HepG2 (cell line): Measurements from ENCODE around the gene UBE2M. TPM values are rescaled to one million over a fixed set of nuclear protein-coding genes. Genes with fewer than 3 reads are reported as not detected.

Source experiments
- DMAP1 ChIP-seq: IDR thresholded peaks from 2 replicates; pipeline ENCODE4 v1.6.1; 2016
- DNMT3B ChIP-seq: conservative IDR thresholded peaks from 2 replicates; pipeline ENCODE4 v1.6.1; 2016; ENCODE audit warnings: missing biosample characterization, control low read depth
- ELF1 ChIP-seq: sonication (generic); formaldehyde crosslinking; IDR thresholded peaks from 2 replicates; pipeline ENCODE4 v1.4.0; 2020; ENCODE audit warnings: missing genetic modification reagents
- GABPB1 ChIP-seq: IDR thresholded peaks from 2 replicates; pipeline ENCODE4 v1.6.1; 2016; ENCODE audit warnings: mild to moderate bottlenecking, missing genetic modification reagents, moderate library complexity, missing compliant biosample characterization
- HNF1A ChIP-seq, 2 experiments: sonication (generic) in 1 of 2; formaldehyde crosslinking in 1 of 2; IDR thresholded peaks; 2 replicates each; pipeline versions ENCODE4 v1.4.0 to v1.6.1; 2016 to 2020; ENCODE audit warnings: borderline replicate concordance in 1 of 2, low read depth in 1 of 2, mild to moderate bottlenecking in 1 of 2, missing genetic modification reagents in 1 of 2
- IKZF5 ChIP-seq: IDR thresholded peaks from 2 replicates; pipeline ENCODE4 v1.6.1; 2018; ENCODE audit warnings: missing genetic modification reagents, mild to moderate bottlenecking, missing compliant biosample characterization
- JARID2 ChIP-seq: sonication (generic); formaldehyde crosslinking; IDR thresholded peaks from 2 replicates; pipeline ENCODE4 v1.8.1; 2023; ENCODE audit warnings: missing genetic modification reagents, inconsistent platforms; ENCODE audit not compliant: insufficient replicate concordance
- NFYC ChIP-seq: IDR thresholded peaks from 2 replicates; pipeline ENCODE4 v1.6.1; 2016; ENCODE audit warnings: missing genetic modification reagents, missing compliant biosample characterization
- RXRB ChIP-seq: IDR thresholded peaks from 2 replicates; pipeline ENCODE4 v1.6.1; 2016; ENCODE audit warnings: borderline replicate concordance, missing genetic modification reagents, missing compliant biosample characterization
- SAP130 ChIP-seq: IDR thresholded peaks from 2 replicates; pipeline ENCODE4 v1.6.1; 2016; ENCODE audit warnings: low read depth
- SP1 ChIP-seq, 2 experiments: fragments of 450-650 bp in 1 of 2; sonication (generic) in 1 of 2; formaldehyde crosslinking in 1 of 2; IDR thresholded peaks; 2 replicates each; pipeline versions ENCODE4 v1.4.0 to v1.6.1; 2016 to 2020; ENCODE audit warnings: missing genetic modification reagents in 1 of 2
- TCF7L2 ChIP-seq: IDR thresholded peaks from 2 replicates; pipeline ENCODE4 v1.6.1; 2011; ENCODE audit warnings: mild to moderate bottlenecking, low read depth, low read length, moderate library complexity
- TFAP4 ChIP-seq: sonication (generic); IDR thresholded peaks from 2 replicates; pipeline ENCODE4 v1.6.1; 2016; ENCODE audit warnings: low read depth, borderline replicate concordance
- TRIM22 ChIP-seq: fragments of 450-650 bp; IDR thresholded peaks from 2 replicates; pipeline ENCODE4 v1.6.1; 2017
- ZNF143 ChIP-seq: sonication (generic); formaldehyde crosslinking; IDR thresholded peaks from 2 replicates; pipeline ENCODE4 v1.4.0; 2020; ENCODE audit warnings: missing genetic modification reagents
- ZNF274 ChIP-seq: sonication (generic); formaldehyde crosslinking; IDR thresholded peaks from 2 replicates; pipeline ENCODE4 v1.5.1; 2020; ENCODE audit warnings: mild to moderate bottlenecking, missing genetic modification reagents
- ZNF362 ChIP-seq: sonication (generic); formaldehyde crosslinking; IDR thresholded peaks from 2 replicates; pipeline ENCODE4 v1.4.0; 2020; ENCODE audit warnings: missing genetic modification reagents, mild to moderate bottlenecking, borderline replicate concordance
- ZNF580 ChIP-seq: IDR thresholded peaks from 2 replicates; pipeline ENCODE4 v1.6.1; 2016; ENCODE audit warnings: low read depth, borderline replicate concordance
- ZNF713 ChIP-seq: sonication (generic); formaldehyde crosslinking; IDR thresholded peaks from 2 replicates; pipeline ENCODE4 v1.4.0; 2020; ENCODE audit warnings: mild to moderate bottlenecking, missing genetic modification reagents
- polyA plus RNA-seq, 8 experiments: library from polyadenylated mRNA; depleted of rRNA in 3 of 8; stranded (reverse) in 7 of 8; unstranded in 1 of 8; fragments of >200 nt; fragmentation: Illumina TruSeq in 4 of 8; extraction: Trizol in 4 of 8; gene quantifications; 2 replicates each; pipeline versions ENCODE4 v1.2.1 to v1.2.3, GENCODE V29; 2011 to 2016; ENCODE audit warnings: low read depth in 4 of 8, missing spikeins in 1 of 8, mixed read lengths in 1 of 8; ENCODE audit not compliant: insufficient read depth in 1 of 8
- total RNA-seq, 5 experiments: library from RNA; depleted of rRNA; stranded (reverse); fragments of >200 nt; fragmentation: Illumina TruSeq; extraction: Trizol; gene quantifications; 2 replicates each; pipeline ENCODE4 v1.2.3, GENCODE V29; 2016; ENCODE audit warnings: low read depth in 1 of 5

UBE2M gene
- total and polyA plus RNA-seq, 2 of the 13 experiments (the other 11 are each of a cell fraction or from before 2014, with no cell fraction given): 36.2 to 50.3 TPM

- TF ChIP-seq DMAP1: peak; percentile 42; the same call in 1 of the 2 replicates
- TF ChIP-seq DNMT3B (CRISPR knock-in tag): peak; percentile 61; the same call in 1 of the 2 replicates
- TF ChIP-seq HNF1A (IDR thresholded peaks at IDR 0.05; ENCODE audit: low read depth): no peak
- TF ChIP-seq HNF1A (CRISPR knock-in tag; IDR thresholded peaks at IDR 0.05; ENCODE audit: borderline replicate concordance): no peak
- peak; percentile 81 for TF ChIP-seq NFYC
- peak; percentile 39 for TF ChIP-seq IKZF5 (CRISPR knock-in tag)
- TF ChIP-seq TRIM22: no peak
- peak; percentile 81 for TF ChIP-seq SAP130 (CRISPR knock-in tag)
- peak; percentile 63; the same call in 1 of the 2 replicates for TF ChIP-seq ZNF274 (CRISPR knock-in tag)
- peak; percentile 64 for TF ChIP-seq ELF1
- no peak for TF ChIP-seq SP1 (IDR thresholded peaks at IDR 0.05)
- TF ChIP-seq SP1 (CRISPR knock-in tag; IDR thresholded peaks at IDR 0.05): peak; percentile 88
- TF ChIP-seq TFAP4: peak; percentile 44; the same call in 1 of the 2 replicates
- no peak for TF ChIP-seq TCF7L2
- TF ChIP-seq RXRB (CRISPR knock-in tag): 0 out of 2 replicates have a peak, but pooled peaks have one; percentile 16
- peak; percentile 61; the same call in 1 of the 2 replicates for TF ChIP-seq ZNF362
- TF ChIP-seq ZNF580 (CRISPR knock-in tag): peak; percentile 53; the same call in 1 of the 2 replicates
- TF ChIP-seq JARID2 (CRISPR knock-in tag): peak; percentile 22
- no peak for TF ChIP-seq ZNF713 (CRISPR knock-in tag)
- TF ChIP-seq ZNF143: peak; percentile 90
- peak; percentile 92 for TF ChIP-seq GABPB1
These were observed 17.0 kb upstream of the UBE2M start (continued) for GRCh38 chr19:58575183-58576041.
